GM21786 (cell line): Measurements from ENCODE around the gene LHX2.
"Not testable (repeated sequence)": the region's sequence is repeated elsewhere in the genome, so short reads cannot be mapped to it uniquely, and the experiment has no call there.

Experiments used
- ATAC-seq: cut with Tn5 transposase; IDR thresholded peaks from one replicate; pipeline ENCODE4 v1.9.1; 2021; ENCODE audit not compliant: unreplicated experiment

LHX2 gene

GRCh38 chr9:124011460-124012301, at the start of gene LHX2:
TSS of gene LHX2 (plus strand) at chr9:124011768. CDS start at chr9:124012349, 581 bp downstream.
- no peak for ATAC-seq

GRCh38 chr9:123964761-123965160, 46.8 kb upstream of the LHX2 start:
- ATAC-seq, result no peak

- no peak for ATAC-seq
Observed at GRCh38 chr9:123965801-123966686, 45.5 kb upstream of the LHX2 start.

GRCh38 chr9:123967323-123967722, 44.2 kb upstream of the LHX2 start:
- no peak for ATAC-seq

GRCh38 chr9:123972618-123973017, 39.0 kb upstream of the LHX2 start:
- ATAC-seq, result no peak

- ATAC-seq, result no peak
Observed at GRCh38 chr9:123973590-123974223, 37.9 kb upstream of the LHX2 start.

- no peak for ATAC-seq
Observed at GRCh38 chr9:123974471-123974870, 37.1 kb upstream of the LHX2 start.

- ATAC-seq, result no peak
Observed at GRCh38 chr9:123975871-123976270, 35.7 kb upstream of the LHX2 start.

GRCh38 chr9:123976579-123976978, 35.0 kb upstream of the LHX2 start:
- not testable (repeated sequence) for ATAC-seq

- no peak for ATAC-seq
Observed at GRCh38 chr9:123978981-123979380, 32.6 kb upstream of the LHX2 start.

GRCh38 chr9:123982535-123982934, 29.0 kb upstream of the LHX2 start:
- ATAC-seq, result no peak

- ATAC-seq, result no peak
Observed at GRCh38 chr9:123983047-123983446, 28.5 kb upstream of the LHX2 start.

GRCh38 chr9:123984802-123985201, 26.8 kb upstream of the LHX2 start:
- ATAC-seq, result no peak

- no peak for ATAC-seq
Observed at GRCh38 chr9:123985869-123986268, 25.7 kb upstream of the LHX2 start.

GRCh38 chr9:123990427-123990826, 21.1 kb upstream of the LHX2 start:
- no peak for ATAC-seq

GRCh38 chr9:123992679-123993078, 18.9 kb upstream of the LHX2 start:
- ATAC-seq, result not testable (repeated sequence)

- no peak for ATAC-seq
Observed at GRCh38 chr9:123996731-123997421, 14.7 kb upstream of the LHX2 start.

GRCh38 chr9:123997665-123998277, 13.8 kb upstream of the LHX2 start:
- peak; percentile 59 for ATAC-seq

GRCh38 chr9:123998278-123998925, 13.2 kb upstream of the LHX2 start:
- ATAC-seq, result no peak
